HG03025 (cell line): ENCODE results near the gene SPEM2.

Experiments
- ATAC-seq: cut with Tn5 transposase; IDR thresholded peaks from one replicate; pipeline ENCODE4 v1.9.1; 2021; ENCODE audit warnings: mild to moderate bottlenecking, moderate library complexity; ENCODE audit not compliant: unreplicated experiment, low FRiP score

Gene SPEM2

GRCh38 chr17:7403727-7403976, 21.8 kb upstream of the SPEM2 start:
- ATAC-seq = no peak

DNA sequence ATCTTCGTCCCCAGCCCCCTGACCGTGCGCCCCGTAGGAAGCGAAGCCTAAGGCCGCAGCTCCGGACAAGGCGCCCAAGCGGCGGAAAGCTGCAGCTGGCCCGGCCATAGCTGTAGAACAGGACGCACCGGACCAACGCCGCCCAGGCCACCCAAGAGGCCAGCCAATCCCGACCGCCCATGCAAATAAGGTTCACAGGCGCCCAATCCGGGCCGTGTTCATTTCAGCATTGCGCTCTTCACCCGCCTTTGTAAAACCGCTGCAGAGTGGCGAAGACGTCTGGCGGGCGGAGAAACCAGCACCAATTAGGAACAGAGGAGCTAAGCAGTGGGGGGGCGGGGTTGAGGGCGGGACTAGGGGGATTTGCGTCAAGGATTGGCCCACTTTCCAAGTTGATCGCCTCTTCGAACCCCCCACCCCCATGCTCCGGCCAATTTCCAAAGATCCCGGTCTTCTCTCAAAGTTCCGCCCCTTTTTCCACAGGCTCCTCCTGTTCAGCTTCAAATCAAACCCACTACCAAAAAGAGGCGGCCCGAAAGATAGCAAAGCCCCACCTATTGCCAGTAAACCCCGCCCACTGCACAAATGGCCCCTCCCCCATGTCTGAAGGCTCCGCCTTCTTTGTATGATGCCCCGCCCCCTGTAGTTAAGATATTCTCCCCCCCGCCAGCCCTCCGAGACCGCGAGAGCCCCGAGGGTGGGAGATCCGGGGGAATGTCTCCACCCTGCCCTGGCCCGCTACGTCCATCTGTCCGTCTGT, 21.3 kb upstream of the SPEM2 start, which contains the start of gene TMEM256:
Gene TMEM256, minus strand, starts transcription at position 121 of the 760 bp plus-strand sequence. Its CDS starts 13 bp downstream, at position 108.
- peak; percentile 81 for ATAC-seq

DNA sequence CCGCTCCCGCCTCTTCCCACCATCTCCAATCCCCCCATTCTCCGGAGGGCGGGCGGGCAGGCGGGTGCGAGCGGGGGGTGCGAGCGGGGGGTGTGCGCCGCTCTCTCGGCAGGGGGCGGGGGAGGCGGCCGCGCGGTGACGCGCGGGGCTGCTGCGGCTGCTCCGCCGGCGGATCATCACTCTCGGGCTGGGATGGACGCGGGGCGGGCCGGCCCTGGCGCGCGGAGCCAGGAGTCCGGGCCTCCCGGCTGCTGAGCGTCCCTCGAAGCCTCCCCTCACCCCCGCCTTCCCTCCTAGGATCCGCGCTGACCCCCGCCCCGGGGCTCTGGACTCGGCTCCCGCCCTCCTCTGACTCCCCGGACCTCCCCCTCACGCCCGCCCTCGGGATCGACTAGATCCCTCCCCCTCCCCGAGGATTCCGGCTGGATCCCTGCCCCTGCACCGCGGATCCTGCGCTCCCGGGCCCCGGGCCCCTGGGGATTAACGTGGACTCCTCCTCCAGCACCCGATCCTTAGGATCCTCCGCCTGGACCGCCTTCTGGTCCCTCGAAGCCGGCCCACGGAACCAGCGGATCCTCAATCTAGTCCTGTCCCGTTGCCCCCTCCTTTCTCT, 20.6 kb upstream of the SPEM2 start:
- ATAC-seq = peak; percentile 7

- no peak for ATAC-seq
These were observed 19.8 kb upstream of the SPEM2 start for GRCh38 chr17:7405350-7406234.

DNA sequence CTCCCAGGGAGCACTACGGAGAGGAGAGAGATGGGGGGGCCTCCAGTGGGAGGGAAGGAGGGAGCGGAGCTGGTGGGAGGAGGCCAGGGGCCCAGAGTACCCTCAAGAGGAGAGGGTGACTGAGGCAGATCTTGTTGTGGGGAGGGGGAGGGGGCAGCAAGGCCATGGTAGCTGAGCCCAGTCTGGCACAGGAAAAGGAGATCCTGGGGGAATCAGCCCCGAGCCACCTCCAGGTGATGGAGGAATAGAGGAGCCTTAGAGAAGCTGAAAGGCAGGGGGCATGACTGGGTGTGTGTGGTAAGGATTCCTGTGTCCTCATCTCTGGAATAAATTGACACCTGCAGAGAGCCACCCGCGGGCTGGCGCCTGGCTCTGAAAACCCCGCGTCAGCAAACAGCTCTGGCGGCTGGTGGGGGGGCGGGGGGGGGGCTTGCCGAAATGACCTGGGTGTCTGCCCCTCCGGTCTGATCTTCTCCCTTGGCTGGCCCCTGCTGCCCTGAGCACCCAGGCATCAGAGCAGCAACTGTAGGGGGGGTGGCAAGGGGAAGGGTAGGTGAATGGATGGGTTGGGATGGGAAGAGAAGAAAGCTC, 19.1 kb upstream of the SPEM2 start:
- ATAC-seq = no peak

DNA sequence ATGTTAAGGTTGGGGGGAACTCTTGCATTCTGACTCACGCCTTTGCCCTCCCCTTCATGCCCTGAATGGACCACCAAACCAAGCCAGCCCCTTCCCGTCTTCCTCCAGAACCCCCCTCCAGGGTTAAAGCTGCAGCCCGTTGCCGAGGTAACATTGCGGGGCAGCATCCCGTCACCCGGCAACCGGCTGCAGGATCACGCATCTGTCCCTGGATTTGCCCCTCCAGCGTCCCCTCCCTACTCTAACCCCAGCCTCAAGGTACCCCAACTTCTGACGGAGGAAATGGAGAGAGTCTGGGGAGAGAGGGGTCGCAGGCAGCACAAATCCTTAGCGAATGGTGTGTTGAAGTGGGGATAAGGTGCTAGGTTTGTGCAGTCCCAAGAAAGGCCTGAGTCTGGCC, 18.3 kb upstream of the SPEM2 start:
- no peak for ATAC-seq

DNA sequence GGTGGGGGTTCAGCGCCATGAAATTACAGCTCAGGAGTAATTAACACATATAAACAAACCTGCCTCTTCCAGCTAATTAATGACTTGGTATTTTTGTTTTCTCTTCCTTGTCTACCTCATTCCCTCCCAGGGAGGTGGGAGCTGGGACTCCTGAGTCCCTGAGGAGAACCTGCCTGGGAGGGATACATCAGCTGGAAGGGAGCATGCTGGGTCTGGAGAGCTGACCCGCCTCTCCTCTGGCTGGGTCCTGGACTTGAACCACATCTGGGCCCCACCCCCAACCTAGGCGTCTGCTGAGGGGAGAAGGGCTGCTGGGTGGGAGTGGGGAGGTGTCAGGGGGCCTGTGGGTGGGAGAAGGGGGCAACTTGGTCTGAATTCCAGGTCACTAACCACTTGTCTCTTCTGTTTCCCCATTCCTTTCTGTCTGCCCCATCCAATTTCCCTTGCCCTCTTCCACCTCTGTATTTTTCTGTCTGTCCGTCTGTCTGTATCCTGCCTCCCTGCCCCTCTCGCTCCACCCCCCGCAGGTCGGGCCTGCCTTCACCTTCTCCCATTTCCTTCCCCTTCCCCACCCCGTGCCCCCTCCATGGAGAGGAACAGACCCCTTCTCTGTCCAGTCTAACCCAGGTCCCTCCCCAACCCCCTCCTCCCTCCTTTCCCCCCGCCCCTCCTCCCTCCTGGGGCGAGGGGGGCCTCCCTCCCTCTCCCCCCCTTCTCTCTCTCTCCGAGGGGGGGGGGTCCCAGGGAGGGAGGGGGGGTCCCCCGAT, 17.7 kb upstream of the SPEM2 start, which contains the start of gene NLGN2:
Gene NLGN2, plus strand, starts transcription at position 361 of the 767 bp plus-strand sequence. CDS start 411 bp downstream, outside the sequence.
- ATAC-seq = no peak

- ATAC-seq = no peak
These were observed 17.1 kb upstream of the SPEM2 start for GRCh38 chr17:7408252-7408727.

DNA sequence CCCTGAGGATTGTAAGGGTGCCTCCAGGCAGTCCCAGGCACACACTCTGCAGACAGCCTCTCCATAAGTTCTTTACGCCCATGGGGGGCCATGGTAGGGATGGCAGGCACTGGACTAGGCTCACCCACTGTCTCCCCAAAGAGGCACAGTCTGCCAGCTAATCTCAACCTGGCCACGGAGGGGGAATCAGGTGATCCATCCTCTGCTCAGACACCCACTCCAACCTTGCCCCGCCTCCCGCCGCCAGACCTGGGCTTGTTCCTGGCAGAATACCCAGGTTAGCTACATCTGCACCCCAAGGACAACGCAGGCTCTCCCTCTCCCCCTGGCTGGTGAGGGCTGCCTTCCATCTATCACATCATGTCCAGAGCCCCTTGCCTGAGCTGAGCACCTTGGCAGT, 16.6 kb upstream of the SPEM2 start:
- ATAC-seq = no peak

DNA sequence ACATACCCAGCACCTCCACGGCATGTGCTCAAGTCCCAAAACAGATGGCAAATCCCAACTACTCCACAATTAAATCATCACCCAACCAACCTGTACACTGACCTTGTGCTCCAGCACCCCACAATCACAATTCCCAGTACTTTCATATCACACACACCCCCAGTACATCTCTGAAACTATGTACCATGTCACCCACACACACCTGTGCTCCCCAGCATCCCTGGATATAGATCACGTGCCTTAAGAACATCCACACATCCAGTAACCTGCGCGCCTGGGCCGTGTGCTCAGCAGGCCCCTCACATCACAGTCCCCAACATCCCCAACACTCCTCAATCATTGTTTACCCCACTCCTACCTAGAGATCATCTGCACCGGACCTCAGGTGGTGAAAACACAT, 15.7 kb upstream of the SPEM2 start:
- no peak for ATAC-seq

DNA sequence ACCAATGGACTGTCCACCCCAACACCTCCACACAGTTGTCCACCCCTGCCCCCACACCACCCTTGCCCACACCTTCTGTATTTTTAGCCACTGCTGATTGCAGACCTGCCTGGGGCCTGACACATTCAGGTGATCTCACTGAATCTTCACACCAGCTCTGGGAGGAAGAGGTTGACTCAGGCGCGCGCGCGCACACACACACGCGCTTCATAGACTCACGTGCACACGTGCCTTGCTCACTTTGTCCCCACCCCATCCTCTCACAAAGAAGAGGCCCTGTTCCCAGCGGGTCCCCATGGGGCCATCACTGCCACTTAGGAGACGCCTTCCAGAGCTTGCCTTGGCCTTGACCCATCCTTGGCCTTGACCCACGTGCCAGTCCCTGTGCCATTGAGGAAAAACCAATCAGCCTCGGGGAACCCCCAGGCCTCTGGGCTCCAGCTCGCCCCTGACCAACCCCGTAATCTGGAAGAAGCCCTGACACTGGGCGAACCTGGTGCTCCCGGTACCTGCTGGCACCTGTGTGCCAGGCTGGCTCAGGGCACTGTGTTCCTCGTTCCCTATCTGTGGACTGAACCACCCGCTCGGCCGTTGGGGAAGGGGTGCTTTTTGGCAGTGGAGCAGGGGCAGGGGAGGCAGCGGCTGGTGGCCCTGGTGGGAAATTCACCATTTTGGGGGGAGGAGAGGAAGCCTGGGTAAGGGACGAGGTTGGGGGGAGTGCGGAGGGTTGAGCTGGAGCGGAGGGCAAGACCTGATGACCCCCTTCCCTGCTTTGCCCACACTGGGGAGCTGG, 14.6 kb upstream of the SPEM2 start:
- no peak for ATAC-seq

DNA sequence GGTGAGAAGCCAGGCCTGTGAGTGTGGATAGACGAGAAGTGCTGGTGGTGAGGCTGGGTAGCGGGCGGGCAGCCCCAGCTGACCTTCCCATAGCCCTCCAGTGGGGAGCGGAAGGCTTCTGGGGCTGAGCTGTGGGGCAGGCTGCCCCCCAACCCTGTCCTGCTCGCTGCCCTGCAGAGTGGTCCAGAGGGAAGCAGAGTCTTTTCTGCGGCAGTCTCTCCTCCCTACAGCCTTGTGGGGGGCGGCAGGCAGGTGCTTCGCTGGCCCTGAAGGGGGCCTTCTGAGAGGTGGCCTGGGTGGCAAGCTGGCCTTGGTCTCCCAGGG, 14.0 kb upstream of the SPEM2 start:
- no peak for ATAC-seq

DNA sequence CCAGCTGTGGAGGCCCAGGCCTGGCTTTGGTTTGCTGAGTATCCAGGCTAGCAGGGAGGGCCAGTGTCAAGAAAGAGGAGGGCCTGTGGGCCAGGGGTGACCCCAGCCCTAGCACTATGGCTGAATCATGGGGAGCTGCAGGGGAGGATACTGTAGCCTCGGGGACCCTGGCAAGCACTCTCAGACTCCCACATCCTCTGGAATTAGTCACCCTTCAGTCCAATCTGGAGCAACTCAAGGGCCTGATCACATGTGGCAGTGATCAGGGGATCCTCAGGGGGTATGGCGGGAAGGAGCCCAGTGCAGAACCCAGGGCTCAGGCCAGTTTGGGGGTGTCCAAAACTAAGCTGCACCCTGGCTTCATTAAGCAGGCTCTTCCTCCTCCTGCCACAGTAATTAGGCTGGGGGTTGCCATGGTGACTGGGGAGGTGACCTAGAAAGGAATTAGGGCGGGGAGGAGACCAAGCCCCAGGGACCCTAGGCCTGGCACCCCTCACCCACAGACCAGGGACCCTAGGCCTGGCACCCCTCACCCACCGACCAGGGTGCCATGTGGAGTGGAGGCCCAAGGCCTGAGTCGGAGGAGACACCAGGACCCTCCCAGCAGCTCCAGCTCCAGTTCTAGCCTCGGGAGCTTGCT, 11.9 kb upstream of the SPEM2 start:
- ATAC-seq = no peak

DNA sequence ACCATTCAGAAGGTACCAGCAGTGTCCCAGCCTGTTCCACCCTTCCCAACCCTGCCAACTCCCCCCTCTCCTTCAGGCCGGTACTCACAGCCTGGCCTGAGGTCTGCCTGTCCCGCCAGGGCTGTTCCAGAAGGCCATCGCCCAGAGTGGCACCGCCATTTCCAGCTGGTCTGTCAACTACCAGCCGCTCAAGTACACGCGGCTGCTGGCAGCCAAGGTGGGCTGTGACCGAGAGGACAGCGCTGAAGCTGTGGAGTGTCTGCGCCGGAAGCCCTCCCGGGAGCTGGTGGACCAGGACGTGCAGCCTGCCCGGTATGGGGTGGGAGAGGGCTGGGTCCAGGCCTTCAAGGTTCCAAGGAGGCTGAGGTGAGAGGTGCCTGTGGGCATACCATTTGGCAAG, 10.6 kb upstream of the SPEM2 start:
- no peak for ATAC-seq

DNA sequence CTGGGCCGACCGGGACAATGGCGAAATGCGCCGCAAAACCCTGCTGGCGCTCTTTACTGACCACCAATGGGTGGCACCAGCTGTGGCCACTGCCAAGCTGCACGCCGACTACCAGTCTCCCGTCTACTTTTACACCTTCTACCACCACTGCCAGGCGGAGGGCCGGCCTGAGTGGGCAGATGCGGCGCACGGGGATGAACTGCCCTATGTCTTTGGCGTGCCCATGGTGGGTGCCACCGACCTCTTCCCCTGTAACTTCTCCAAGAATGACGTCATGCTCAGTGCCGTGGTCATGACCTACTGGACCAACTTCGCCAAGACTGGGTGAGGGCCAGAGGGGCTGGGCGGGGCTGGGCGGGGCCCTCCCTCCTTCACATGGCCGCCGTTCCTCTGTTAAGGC, 9.6 kb upstream of the SPEM2 start:
- ATAC-seq = no peak

DNA sequence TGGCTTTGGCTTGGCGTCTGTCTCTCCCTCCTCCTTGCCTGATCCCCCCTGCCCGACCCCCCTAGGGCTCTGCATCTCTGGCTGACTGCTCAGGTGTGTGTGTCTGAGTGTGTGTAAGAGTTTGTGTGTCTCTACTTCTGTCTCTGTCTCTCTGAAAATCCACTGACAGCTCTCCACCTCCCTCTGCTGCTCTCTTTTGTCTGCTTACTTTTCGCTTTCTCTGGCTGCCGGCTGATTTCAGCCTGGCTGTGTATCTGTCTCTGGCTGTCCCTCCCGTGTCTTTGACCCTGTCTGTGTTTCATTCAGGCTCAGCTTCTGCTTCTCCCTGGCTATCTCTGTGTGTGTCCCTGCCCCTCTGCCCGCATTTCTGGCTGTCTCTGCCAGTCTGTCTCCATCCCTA, 9.1 kb upstream of the SPEM2 start:
- ATAC-seq = no peak

GRCh38 chr17:7417056-7417655, 8.3 kb upstream of the SPEM2 start:
- ATAC-seq = no peak

- no peak for ATAC-seq
These were observed 6.8 kb upstream of the SPEM2 start for GRCh38 chr17:7418472-7419152.
